ENCODE results near the gene APPBP2. TPM values are rescaled to one million over a fixed set of nuclear protein-coding genes. Genes with fewer than 3 reads are reported as not detected.
A peak's percentile ranks its signal among the peaks of the same experiment; 100 is the strongest.
"Not testable (repeated sequence)": the region's sequence is repeated elsewhere in the genome, so short reads cannot be mapped to it uniquely, and the experiment has no call there.

The APPBP2 gene
- total RNA-seq, 2 donors from 2014 or later = 27.7 to 33.0 TPM

- peak overlapping the region; percentile 99 for H3K4me3 Mint-ChIP-seq
- H3K27ac Mint-ChIP-seq = peak overlapping the region; percentile 99
- no peaks in the 10 kb centered on the region for H3K9me3 Mint-ChIP-seq
- peaks cover 34% of the 10 kb centered on the region for H3K36me3 Mint-ChIP-seq (ENCODE audit: low read depth)
- H3K4me1 Mint-ChIP-seq = peaks cover 21% of the 10 kb centered on the region
- no peak for ATAC-seq (replicated peaks)
- H3K27me3 Mint-ChIP-seq = no peaks in the 10 kb centered on the region
These were observed 2.2 kb downstream of the APPBP2 start for GRCh38 chr17:60523822-60524221.

GRCh38 chr17:60522889-60523626 is 3.0 kb downstream of the APPBP2 start:
- ATAC-seq (replicated peaks) = no peak
- Mint-ChIP-seq H3K4me1 (peaks cover 22% of the 10 kb centered on the region), H3K27me3 (no peaks in the 10 kb centered on the region), H3K36me3 (ENCODE audit: low read depth) (peaks cover 41% of the 10 kb centered on the region), H3K4me3 (no peak overlapping the region), H3K27ac (no peak overlapping the region), H3K9me3 (no peaks in the 10 kb centered on the region)

- H3K4me3 Mint-ChIP-seq = no peak overlapping the region
- no peaks in the 10 kb centered on the region for H3K27me3 Mint-ChIP-seq
- peaks cover 28% of the 10 kb centered on the region for H3K4me1 Mint-ChIP-seq
- no peak overlapping the region for H3K27ac Mint-ChIP-seq
- no peak for ATAC-seq (replicated peaks)
- peaks cover 50% of the 10 kb centered on the region for H3K36me3 Mint-ChIP-seq (ENCODE audit: low read depth)
- H3K9me3 Mint-ChIP-seq = no peaks in the 10 kb centered on the region
These were observed 6.2 kb downstream of the APPBP2 start for GRCh38 chr17:60519795-60520194.

GRCh38 chr17:60515683-60516082 is 10.4 kb downstream of the APPBP2 start:
- H3K36me3 Mint-ChIP-seq (ENCODE audit: low read depth) = peaks cover 71% of the 10 kb centered on the region
- peaks cover 16% of the 10 kb centered on the region for H3K4me1 Mint-ChIP-seq
- H3K27me3 Mint-ChIP-seq; ATAC-seq (replicated peaks); H3K9me3 Mint-ChIP-seq; H3K4me3 Mint-ChIP-seq; H3K27ac Mint-ChIP-seq: not testable (repeated sequence)

GRCh38 chr17:60515199-60515598 is 10.8 kb downstream of the APPBP2 start:
- not testable (repeated sequence) for ATAC-seq (replicated peaks); H3K4me3 Mint-ChIP-seq
- H3K36me3 Mint-ChIP-seq (ENCODE audit: low read depth) = peaks cover 66% of the 10 kb centered on the region

GRCh38 chr17:60514500-60514899 is 11.5 kb downstream of the APPBP2 start:
- Mint-ChIP-seq H3K9me3 (no peaks in the 10 kb centered on the region), H3K4me1 (peaks cover 16% of the 10 kb centered on the region), H3K36me3 (ENCODE audit: low read depth) (peaks cover 65% of the 10 kb centered on the region), H3K4me3 (no peak overlapping the region), H3K27me3 (no peaks in the 10 kb centered on the region), H3K27ac (no peak overlapping the region)
- no peak for ATAC-seq (replicated peaks)

More at GRCh38 chr17:60515199-60515598, 10.8 kb downstream of the APPBP2 start:
- not testable (repeated sequence) for H3K27ac Mint-ChIP-seq, H3K9me3 Mint-ChIP-seq, H3K27me3 Mint-ChIP-seq
- H3K4me1 Mint-ChIP-seq = peaks cover 16% of the 10 kb centered on the region

GRCh38 chr17:60514053-60514452 is 12.0 kb downstream of the APPBP2 start:
- no peak for ATAC-seq (replicated peaks)
- peaks cover 62% of the 10 kb centered on the region for H3K36me3 Mint-ChIP-seq (ENCODE audit: low read depth)
- H3K4me3 Mint-ChIP-seq = no peak overlapping the region
- H3K27me3 Mint-ChIP-seq = no peaks in the 10 kb centered on the region
- peaks cover 16% of the 10 kb centered on the region for H3K4me1 Mint-ChIP-seq
- H3K27ac Mint-ChIP-seq = no peak overlapping the region
- H3K9me3 Mint-ChIP-seq = no peaks in the 10 kb centered on the region

- no peak overlapping the region for H3K4me3 Mint-ChIP-seq
- H3K9me3 Mint-ChIP-seq = no peaks in the 10 kb centered on the region
- H3K4me1 Mint-ChIP-seq = peaks cover 19% of the 10 kb centered on the region
- no peak for ATAC-seq (replicated peaks)
- peaks cover 61% of the 10 kb centered on the region for H3K36me3 Mint-ChIP-seq (ENCODE audit: low read depth)
- H3K27ac Mint-ChIP-seq = no peak overlapping the region
- H3K27me3 Mint-ChIP-seq = no peaks in the 10 kb centered on the region
These were observed 13.0 kb downstream of the APPBP2 start for GRCh38 chr17:60513014-60513413.

GRCh38 chr17:60510723-60511122 is 15.3 kb downstream of the APPBP2 start:
- no peaks in the 10 kb centered on the region for H3K9me3 Mint-ChIP-seq
- ATAC-seq (replicated peaks) = no peak

GRCh38 chr17:60510031-60510430 is 16.0 kb downstream of the APPBP2 start:
- no peak for ATAC-seq (replicated peaks)
- H3K4me1 Mint-ChIP-seq = peaks cover 14% of the 10 kb centered on the region
- H3K36me3 Mint-ChIP-seq (ENCODE audit: low read depth) = peaks cover 45% of the 10 kb centered on the region
- no peak overlapping the region for H3K27ac Mint-ChIP-seq
- no peaks in the 10 kb centered on the region for H3K27me3 Mint-ChIP-seq
- H3K4me3 Mint-ChIP-seq = no peak overlapping the region
- no peaks in the 10 kb centered on the region for H3K9me3 Mint-ChIP-seq

More at GRCh38 chr17:60510723-60511122, 15.3 kb downstream of the APPBP2 start:
- Mint-ChIP-seq H3K27me3 (no peaks in the 10 kb centered on the region), H3K27ac (no peak overlapping the region), H3K4me3 (no peak overlapping the region), H3K36me3 (ENCODE audit: low read depth) (peaks cover 45% of the 10 kb centered on the region), H3K4me1 (peaks cover 14% of the 10 kb centered on the region)

GRCh38 chr17:60508384-60508980 is 17.6 kb downstream of the APPBP2 start:
- Mint-ChIP-seq H3K27ac (no peak overlapping the region), H3K4me1 (peaks cover 14% of the 10 kb centered on the region)

GRCh38 chr17:60506312-60506711 is 19.7 kb downstream of the APPBP2 start:
- peaks cover 10% of the 10 kb centered on the region for H3K4me1 Mint-ChIP-seq
- no peaks in the 10 kb centered on the region for H3K9me3 Mint-ChIP-seq
- H3K27me3 Mint-ChIP-seq = no peaks in the 10 kb centered on the region
- peaks cover 16% of the 10 kb centered on the region for H3K36me3 Mint-ChIP-seq (ENCODE audit: low read depth)
- no peak overlapping the region for H3K4me3 Mint-ChIP-seq
- peak overlapping the region; percentile 4 for H3K27ac Mint-ChIP-seq
- ATAC-seq (replicated peaks) = peak; percentile 39

More at GRCh38 chr17:60508384-60508980, 17.6 kb downstream of the APPBP2 start:
- Mint-ChIP-seq H3K27me3 (no peaks in the 10 kb centered on the region), H3K4me3 (no peak overlapping the region), H3K36me3 (ENCODE audit: low read depth) (peaks cover 33% of the 10 kb centered on the region), H3K9me3 (no peaks in the 10 kb centered on the region)
- ATAC-seq (replicated peaks) = no peak

- peaks cover 40% of the 10 kb centered on the region for H3K36me3 Mint-ChIP-seq (ENCODE audit: low read depth)
- H3K4me3 Mint-ChIP-seq = no peak overlapping the region
- H3K27me3 Mint-ChIP-seq = no peaks in the 10 kb centered on the region
- no peak overlapping the region for H3K27ac Mint-ChIP-seq
- no peaks in the 10 kb centered on the region for H3K9me3 Mint-ChIP-seq
- ATAC-seq (replicated peaks) = no peak
- peaks cover 6% of the 10 kb centered on the region for H3K4me1 Mint-ChIP-seq
These were observed 23.9 kb downstream of the APPBP2 start for GRCh38 chr17:60502145-60502544.

- peaks cover 46% of the 10 kb centered on the region for H3K36me3 Mint-ChIP-seq (ENCODE audit: low read depth)
- no peaks in the 10 kb centered on the region for H3K9me3 Mint-ChIP-seq
- no peak for ATAC-seq (replicated peaks)
- H3K27me3 Mint-ChIP-seq = no peaks in the 10 kb centered on the region
- no peak overlapping the region for H3K27ac Mint-ChIP-seq
- H3K4me1 Mint-ChIP-seq = peaks cover 6% of the 10 kb centered on the region
- H3K4me3 Mint-ChIP-seq = no peak overlapping the region
These were observed 24.5 kb downstream of the APPBP2 start for GRCh38 chr17:60501589-60501988.

- Mint-ChIP-seq H3K4me3 (no peak overlapping the region), H3K27me3 (no peaks in the 10 kb centered on the region), H3K9me3 (no peaks in the 10 kb centered on the region), H3K36me3 (ENCODE audit: low read depth) (peaks cover 96% of the 10 kb centered on the region), H3K27ac (no peak overlapping the region), H3K4me1 (no peaks in the 10 kb centered on the region)
- ATAC-seq (replicated peaks) = no peak
These were observed 30.0 kb downstream of the APPBP2 start for GRCh38 chr17:60496041-60496440.

Measured in activated T-helper 17 cell treated with anti-CD3 and anti-CD28 coated beads, Interleukin-2, amount 50 U/mL, for 72 hours (primary cell).